ENCODE measurements around the gene OIT3. TPM values are rescaled to one million over a fixed set of nuclear protein-coding genes. Genes with fewer than 3 reads are reported as not detected.

OIT3 gene
- total RNA-seq, 2 experiments from 2014 or later = not detected

- intact Hi-C loops (cut with micrococcal nuclease; ENCODE audit: unreplicated experiment) = no loop called here
- Histone ChIP-seq H3K36me3 (ENCODE audit: insufficient read depth, low read length) (no peaks in the 10 kb centered on the region), H3K9me3 (ENCODE audit: low read length) (peaks cover 21% of the 10 kb centered on the region), H3K4me3 (ENCODE audit: low read depth, low read length, poor library complexity, severe bottlenecking) (no peak overlapping the region), H3K4me1 (ENCODE audit: insufficient read depth, low read length, poor library complexity, severe bottlenecking) (no peaks in the 10 kb centered on the region), H3K27ac (ENCODE audit: low read depth, low read length, poor library complexity, severe bottlenecking) (no peak overlapping the region), H4K20me1 (ENCODE audit: insufficient read depth, low read length) (no peaks in the 10 kb centered on the region), H2AFZ (ENCODE audit: low read length) (no peak overlapping the region), H3K9me2 (ENCODE audit: insufficient read depth, low read length) (no peaks in the 10 kb centered on the region), H3K4me2 (ENCODE audit: low read length) (no peak overlapping the region), H3K79me2 (ENCODE audit: insufficient read depth, low read depth, low read length) (no peaks in the 10 kb centered on the region)
- DNase-seq (ENCODE audit: low spot score) = no peak
- no TSS peak for BruUV-seq (replicated peaks)
- CTCF ChIA-PET (ENCODE audit: unreplicated experiment) = no interaction called here
- POLR2A ChIA-PET = interaction anchor here (0.7 kb wide), 1 partner anchor 180 kb away, joined by 3 read pairs; no protein-coding TSS in a partner anchor
- TF ChIP-seq CTCF (conservative IDR thresholded peaks at IDR 0.05; ENCODE audit: low read length) (no peak), EZH2phosphoT487 (IDR thresholded peaks at IDR 0.05; ENCODE audit: borderline replicate concordance, low read depth, low read length) (no peak)
Observed at GRCh38 chr10:72855129-72855528, 38.4 kb upstream of the OIT3 start.

GRCh38 chr10:72855790-72856189 lies 37.7 kb upstream of the OIT3 start:
- POLR2A ChIA-PET = no interaction called here
- Histone ChIP-seq H3K79me2 (ENCODE audit: insufficient read depth, low read depth, low read length) (no peaks in the 10 kb centered on the region), H3K9me2 (ENCODE audit: insufficient read depth, low read length) (no peaks in the 10 kb centered on the region), H3K27ac (ENCODE audit: low read depth, low read length, poor library complexity, severe bottlenecking) (no peak overlapping the region), H3K9me3 (ENCODE audit: low read length) (peaks cover 18% of the 10 kb centered on the region), H3K4me1 (ENCODE audit: insufficient read depth, low read length, poor library complexity, severe bottlenecking) (no peaks in the 10 kb centered on the region), H4K20me1 (ENCODE audit: insufficient read depth, low read length) (no peaks in the 10 kb centered on the region), H3K4me2 (ENCODE audit: low read length) (no peak overlapping the region), H3K36me3 (ENCODE audit: insufficient read depth, low read length) (no peaks in the 10 kb centered on the region), H3K4me3 (ENCODE audit: low read depth, low read length, poor library complexity, severe bottlenecking) (no peak overlapping the region), H2AFZ (ENCODE audit: low read length) (no peak overlapping the region)
- intact Hi-C loops (cut with micrococcal nuclease; ENCODE audit: unreplicated experiment) = no loop called here
- DNase-seq (ENCODE audit: low spot score) = no peak
- TF ChIP-seq EZH2phosphoT487 (IDR thresholded peaks at IDR 0.05; ENCODE audit: borderline replicate concordance, low read depth, low read length) = no peak
- TF ChIP-seq CTCF (conservative IDR thresholded peaks at IDR 0.05; ENCODE audit: low read length) = no peak
- no TSS peak for BruUV-seq (replicated peaks)
- CTCF ChIA-PET (ENCODE audit: unreplicated experiment) = no interaction called here

- H3K79me2 ChIP-seq (ENCODE audit: insufficient read depth, low read depth, low read length) = no peaks in the 10 kb centered on the region
- H3K9me3 ChIP-seq (ENCODE audit: low read length) = no peaks in the 10 kb centered on the region
- no peak for DNase-seq (ENCODE audit: low spot score)
- no peaks in the 10 kb centered on the region for H4K20me1 ChIP-seq (ENCODE audit: insufficient read depth, low read length)
- H3K4me3 ChIP-seq (ENCODE audit: low read depth, low read length, poor library complexity, severe bottlenecking) = no peak overlapping the region
- intact Hi-C loops (cut with micrococcal nuclease; ENCODE audit: unreplicated experiment) = no loop called here
- no TSS peak for BruUV-seq (replicated peaks)
- H3K36me3 ChIP-seq (ENCODE audit: insufficient read depth, low read length) = no peaks in the 10 kb centered on the region
- TF ChIP-seq EZH2phosphoT487 (IDR thresholded peaks at IDR 0.05; ENCODE audit: borderline replicate concordance, low read depth, low read length) (no peak), CTCF (conservative IDR thresholded peaks at IDR 0.05; ENCODE audit: low read length) (no peak)
- ChIA-PET CTCF (ENCODE audit: unreplicated experiment) (no interaction called here), POLR2A (no interaction called here)
- H2AFZ ChIP-seq (ENCODE audit: low read length) = no peak overlapping the region
- no peak overlapping the region for H3K4me2 ChIP-seq (ENCODE audit: low read length)
- no peak overlapping the region for H3K27ac ChIP-seq (ENCODE audit: low read depth, low read length, poor library complexity, severe bottlenecking)
- H3K4me1 ChIP-seq (ENCODE audit: insufficient read depth, low read length, poor library complexity, severe bottlenecking) = no peaks in the 10 kb centered on the region
- no peaks in the 10 kb centered on the region for H3K9me2 ChIP-seq (ENCODE audit: insufficient read depth, low read length)
Observed at GRCh38 chr10:72858067-72858466, 35.5 kb upstream of the OIT3 start.
